Fibroblast of lung (primary cell): ENCODE measurements around the gene CRTC1. TPM values are rescaled to one million over a fixed set of nuclear protein-coding genes. Genes with fewer than 3 reads are reported as not detected.

ENCODE experiments used
- DNase-seq, 2 donors: peaks; one replicate each; pipeline versions ENCODE4 v3.0.0 to v3.0.0-alpha.2; 2010; ENCODE audit warnings: low read depth in 2 of 2
- H2AFZ ChIP-seq: 2 replicates; pipeline ENCODE4 v1.5.1; 2012; ENCODE audit warnings: low read length, control low read depth, inconsistent platforms
- H3K27ac ChIP-seq: 2 replicates; pipeline ENCODE4 v1.5.1; 2011; ENCODE audit warnings: low read length, control low read depth; ENCODE audit not compliant: insufficient read depth
- H3K27me3 ChIP-seq: 2 replicates; pipeline ENCODE4 v1.5.1; 2011; ENCODE audit warnings: mild to moderate bottlenecking, low read length; ENCODE audit not compliant: control insufficient read depth, insufficient read depth
- H3K36me3 ChIP-seq: 2 replicates; pipeline ENCODE4 v1.5.1; 2011; ENCODE audit warnings: low read length; ENCODE audit not compliant: control insufficient read depth, insufficient read depth
- H3K4me1 ChIP-seq: 2 replicates; pipeline ENCODE4 v1.5.1; 2011; ENCODE audit warnings: low read length; ENCODE audit not compliant: control insufficient read depth, insufficient read depth; ENCODE audit errors: extremely low read depth
- H3K4me2 ChIP-seq: 2 replicates; pipeline ENCODE4 v1.5.1; 2011; ENCODE audit warnings: low read length, control low read depth; ENCODE audit not compliant: insufficient read depth; ENCODE audit errors: extremely low read depth
- H3K4me3 ChIP-seq, 4 experiments: fragments of 200-600 bp in 1 of 4; sonication (generic) in 1 of 4; replicated peaks in 1 of 4; 2 replicates each; pipeline ENCODE4 v1.5.1; 2011 to 2016; ENCODE audit warnings: low read length in 4 of 4, low read depth in 3 of 4, mild to moderate bottlenecking in 3 of 4, control low read depth in 2 of 4, inconsistent platforms in 1 of 4, mixed read lengths in 1 of 4; ENCODE audit not compliant: insufficient read depth in 1 of 4; ENCODE audit errors: control extremely low read depth in 1 of 4
- H3K79me2 ChIP-seq: 2 replicates; pipeline ENCODE4 v1.5.1; 2012; ENCODE audit warnings: mild to moderate bottlenecking, low read length, inconsistent platforms; ENCODE audit not compliant: control insufficient read depth, insufficient read depth
- H3K9ac ChIP-seq: 2 replicates; pipeline ENCODE4 v1.5.1; 2011; ENCODE audit warnings: mild to moderate bottlenecking, low read length, control low read depth; ENCODE audit not compliant: insufficient read depth
- H3K9me3 ChIP-seq: 2 replicates; pipeline ENCODE4 v1.5.1; 2012; ENCODE audit warnings: low read depth, low read length; ENCODE audit not compliant: control insufficient read depth, insufficient read depth
- H4K20me1 ChIP-seq: 2 replicates; pipeline ENCODE4 v1.5.1; 2011; ENCODE audit warnings: low read length; ENCODE audit not compliant: control insufficient read depth, insufficient read depth; ENCODE audit errors: extremely low read depth
- EZH2 ChIP-seq: IDR thresholded peaks from 2 replicates; pipeline ENCODE4 v1.5.1; 2012; ENCODE audit warnings: low read length, control low read depth, mild to moderate bottlenecking; ENCODE audit errors: missing control alignments
- polyA plus RNA-seq, 2 donors: library from polyadenylated mRNA; depleted of rRNA in 1 of 2; stranded (reverse) in 1 of 2; unstranded in 1 of 2; fragments of >200 nt; gene quantifications; 2 replicates each; pipeline ENCODE4 v1.2.1, GENCODE V29; 2011 to 2012; ENCODE audit warnings: missing spikeins in 1 of 2
- total RNA-seq: library from RNA; depleted of rRNA; stranded (reverse); fragments of >200 nt; gene quantifications from 2 replicates; pipeline ENCODE4 v1.2.1, GENCODE V29; 2014
- TF ChIP-seq, protein P1 (sequence below), 2 donors: IDR thresholded peaks in 1 of 2; conservative IDR thresholded peaks in 1 of 2; 1 replicate in 1 of 2; 2 replicates in 1 of 2; pipeline ENCODE4 v1.5.1; 2011 to 2012; ENCODE audit warnings: low read length in 2 of 2, control low read depth in 1 of 2, inconsistent platforms in 1 of 2, low read depth in 1 of 2, mild to moderate bottlenecking in 1 of 2

Gene CRTC1
- total and polyA plus RNA-seq, 2 donors (not counting 1 experiment from before 2014, with no cell fraction given) = 1.2 to 2.0 TPM

GRCh38 chr19:18655173-18655844 is 28.2 kb upstream of the CRTC1 start:
- no peaks in the 10 kb centered on the region for H3K9me3 ChIP-seq
- H3K79me2 ChIP-seq = no peaks in the 10 kb centered on the region
- peaks cover 3% of the 10 kb centered on the region for H3K27me3 ChIP-seq
- H3K4me1 ChIP-seq = peaks cover 39% of the 10 kb centered on the region
- no peak for DNase-seq
- H3K36me3 ChIP-seq = no peaks in the 10 kb centered on the region
- H3K27ac ChIP-seq = no peak overlapping the region
- no peak overlapping the region for H3K4me3 ChIP-seq
- H3K4me2 ChIP-seq = no peak overlapping the region
- TF ChIP-seq, protein P1, sequence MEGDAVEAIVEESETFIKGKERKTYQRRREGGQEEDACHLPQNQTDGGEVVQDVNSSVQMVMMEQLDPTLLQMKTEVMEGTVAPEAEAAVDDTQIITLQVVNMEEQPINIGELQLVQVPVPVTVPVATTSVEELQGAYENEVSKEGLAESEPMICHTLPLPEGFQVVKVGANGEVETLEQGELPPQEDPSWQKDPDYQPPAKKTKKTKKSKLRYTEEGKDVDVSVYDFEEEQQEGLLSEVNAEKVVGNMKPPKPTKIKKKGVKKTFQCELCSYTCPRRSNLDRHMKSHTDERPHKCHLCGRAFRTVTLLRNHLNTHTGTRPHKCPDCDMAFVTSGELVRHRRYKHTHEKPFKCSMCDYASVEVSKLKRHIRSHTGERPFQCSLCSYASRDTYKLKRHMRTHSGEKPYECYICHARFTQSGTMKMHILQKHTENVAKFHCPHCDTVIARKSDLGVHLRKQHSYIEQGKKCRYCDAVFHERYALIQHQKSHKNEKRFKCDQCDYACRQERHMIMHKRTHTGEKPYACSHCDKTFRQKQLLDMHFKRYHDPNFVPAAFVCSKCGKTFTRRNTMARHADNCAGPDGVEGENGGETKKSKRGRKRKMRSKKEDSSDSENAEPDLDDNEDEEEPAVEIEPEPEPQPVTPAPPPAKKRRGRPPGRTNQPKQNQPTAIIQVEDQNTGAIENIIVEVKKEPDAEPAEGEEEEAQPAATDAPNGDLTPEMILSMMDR (conservative IDR thresholded peaks at IDR 0.05 in 1 of 2, IDR thresholded peaks at IDR 0.05 in 1 of 2; ENCODE audit: low read depth in 1 of 2, low read length in 2 of 2) = no peak
- no peak for TF ChIP-seq EZH2
- H3K9ac ChIP-seq = no peak overlapping the region
- no peaks in the 10 kb centered on the region for H4K20me1 ChIP-seq
- H2AFZ ChIP-seq = no peak overlapping the region

- H4K20me1 ChIP-seq = no peaks in the 10 kb centered on the region
- DNase-seq = no peak
- H3K4me2 ChIP-seq = no peak overlapping the region
- TF ChIP-seq, protein P1 (conservative IDR thresholded peaks at IDR 0.05 in 1 of 2, IDR thresholded peaks at IDR 0.05 in 1 of 2; ENCODE audit: low read depth in 1 of 2, low read length in 2 of 2) = no peak
- no peak for TF ChIP-seq EZH2
- H3K27me3 ChIP-seq = peaks cover 3% of the 10 kb centered on the region
- no peaks in the 10 kb centered on the region for H3K79me2 ChIP-seq
- no peak overlapping the region for H3K9ac ChIP-seq
- no peak overlapping the region for H2AFZ ChIP-seq
- no peaks in the 10 kb centered on the region for H3K36me3 ChIP-seq
- no peak overlapping the region for H3K27ac ChIP-seq
- H3K4me1 ChIP-seq = peaks cover 43% of the 10 kb centered on the region
- H3K4me3 ChIP-seq = no peak overlapping the region
- H3K9me3 ChIP-seq = no peaks in the 10 kb centered on the region
Measured at GRCh38 chr19:18656337-18657086, 27.0 kb upstream of the CRTC1 start.

- H3K4me2 ChIP-seq = peak overlapping the region; percentile 23
- peaks cover 3% of the 10 kb centered on the region for H3K27me3 ChIP-seq
- no peaks in the 10 kb centered on the region for H3K79me2 ChIP-seq
- no peak overlapping the region for H3K4me3 ChIP-seq
- no peaks in the 10 kb centered on the region for H3K9me3 ChIP-seq
- peak overlapping the region; percentile 26 for H3K9ac ChIP-seq
- H3K36me3 ChIP-seq = no peaks in the 10 kb centered on the region
- peaks cover 38% of the 10 kb centered on the region for H3K4me1 ChIP-seq
- TF ChIP-seq EZH2 = no peak
- TF ChIP-seq, protein P1 (conservative IDR thresholded peaks at IDR 0.05 in 1 of 2, IDR thresholded peaks at IDR 0.05 in 1 of 2; ENCODE audit: low read depth in 1 of 2, low read length in 2 of 2) = no peak
- no peaks in the 10 kb centered on the region for H4K20me1 ChIP-seq
- DNase-seq = peak; percentile 91 to 92
- H2AFZ ChIP-seq = no peak overlapping the region
- H3K27ac ChIP-seq = peak overlapping the region; percentile 39
Measured at GRCh38 chr19:18657590-18658365, 25.7 kb upstream of the CRTC1 start.
